SIG-M5 (cell line): ENCODE results near the gene NPTX1.

ENCODE experiments used
- DNase-seq: peaks from one replicate; lab custom pipeline; 2025; lab: John Stamatoyannopoulos, UW

The NPTX1 gene

GRCh38 chr17:80458016-80458415 is 18.4 kb downstream of the NPTX1 start:
- DNase-seq = no peak

- DNase-seq = no peak
Observed at GRCh38 chr17:80457236-80457856, 19.1 kb downstream of the NPTX1 start.

GRCh38 chr17:80456465-80457235 is 19.8 kb downstream of the NPTX1 start:
- DNase-seq = no peak

- DNase-seq = no peak
Observed at GRCh38 chr17:80455784-80456183, 20.6 kb downstream of the NPTX1 start.

- no peak for DNase-seq
Observed at GRCh38 chr17:80455336-80455710, 21.1 kb downstream of the NPTX1 start.

GRCh38 chr17:80454557-80455335 is 21.7 kb downstream of the NPTX1 start:
- peak; percentile 74 for DNase-seq

GRCh38 chr17:80453998-80454556 is 22.3 kb downstream of the NPTX1 start:
- no peak for DNase-seq

- DNase-seq = no peak
Observed at GRCh38 chr17:80453126-80453997, 23.0 kb downstream of the NPTX1 start.

GRCh38 chr17:80452173-80452915 is 24.1 kb downstream of the NPTX1 start:
- DNase-seq = no peak

GRCh38 chr17:80451104-80451775 is 25.2 kb downstream of the NPTX1 start:
- no peak for DNase-seq

- no peak for DNase-seq
Observed at GRCh38 chr17:80449930-80450576, 26.4 kb downstream of the NPTX1 start.

- no peak for DNase-seq
Observed at GRCh38 chr17:80449194-80449929, 27.0 kb downstream of the NPTX1 start.

- no peak for DNase-seq
Observed at GRCh38 chr17:80447790-80448189, 28.6 kb downstream of the NPTX1 start.

- DNase-seq = no peak
Observed at GRCh38 chr17:80446645-80447405, 29.6 kb downstream of the NPTX1 start.

- DNase-seq = no peak
Observed at GRCh38 chr17:80445726-80446110, 30.7 kb downstream of the NPTX1 start.

- no peak for DNase-seq
Observed at GRCh38 chr17:80445007-80445725, 31.2 kb downstream of the NPTX1 start.

GRCh38 chr17:80444644-80444979 is 31.8 kb downstream of the NPTX1 start:
- DNase-seq = no peak
